AG09309 (cell line): ENCODE results near the gene ABCB11.

Experiments
- DNase-seq: peaks from one replicate; pipeline ENCODE4 v3.0.0-alpha.2; 2010; ENCODE audit warnings: low read depth
- H3K4me3 ChIP-seq: 2 replicates; pipeline ENCODE4 v1.5.1; 2011; ENCODE audit warnings: mild to moderate bottlenecking, low read depth, low read length, moderate library complexity; ENCODE audit not compliant: control insufficient read depth
- TF ChIP-seq, protein P1 (sequence below): IDR thresholded peaks from 2 replicates; pipeline ENCODE4 v1.5.1; 2011; ENCODE audit warnings: mild to moderate bottlenecking, low read depth, low read length, inconsistent platforms; ENCODE audit not compliant: insufficient read depth, control insufficient read depth; ENCODE audit errors: missing control alignments

ABCB11 gene

DNA sequence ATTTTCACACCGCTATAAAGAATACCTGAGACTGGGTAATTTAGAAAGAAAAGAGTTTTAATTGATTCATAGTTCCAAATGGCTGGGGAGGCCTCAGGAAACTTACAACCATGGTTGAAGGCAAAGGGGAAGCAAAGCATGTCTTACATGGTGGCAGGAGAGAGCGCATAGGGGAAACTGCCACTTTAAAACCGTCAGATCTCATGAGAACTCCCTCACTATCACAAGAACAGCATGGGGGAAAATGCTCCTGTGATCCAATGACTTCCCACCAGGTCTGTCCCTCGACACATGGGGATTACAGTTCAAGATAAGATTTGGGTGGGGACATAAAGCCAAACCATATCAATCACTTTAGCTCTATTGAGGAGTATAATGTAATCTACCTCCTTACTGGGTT lies 53.5 kb downstream of the ABCB11 start:
- H3K4me3 ChIP-seq: no peak overlapping the region
- DNase-seq: no peak
- TF ChIP-seq, protein P1, sequence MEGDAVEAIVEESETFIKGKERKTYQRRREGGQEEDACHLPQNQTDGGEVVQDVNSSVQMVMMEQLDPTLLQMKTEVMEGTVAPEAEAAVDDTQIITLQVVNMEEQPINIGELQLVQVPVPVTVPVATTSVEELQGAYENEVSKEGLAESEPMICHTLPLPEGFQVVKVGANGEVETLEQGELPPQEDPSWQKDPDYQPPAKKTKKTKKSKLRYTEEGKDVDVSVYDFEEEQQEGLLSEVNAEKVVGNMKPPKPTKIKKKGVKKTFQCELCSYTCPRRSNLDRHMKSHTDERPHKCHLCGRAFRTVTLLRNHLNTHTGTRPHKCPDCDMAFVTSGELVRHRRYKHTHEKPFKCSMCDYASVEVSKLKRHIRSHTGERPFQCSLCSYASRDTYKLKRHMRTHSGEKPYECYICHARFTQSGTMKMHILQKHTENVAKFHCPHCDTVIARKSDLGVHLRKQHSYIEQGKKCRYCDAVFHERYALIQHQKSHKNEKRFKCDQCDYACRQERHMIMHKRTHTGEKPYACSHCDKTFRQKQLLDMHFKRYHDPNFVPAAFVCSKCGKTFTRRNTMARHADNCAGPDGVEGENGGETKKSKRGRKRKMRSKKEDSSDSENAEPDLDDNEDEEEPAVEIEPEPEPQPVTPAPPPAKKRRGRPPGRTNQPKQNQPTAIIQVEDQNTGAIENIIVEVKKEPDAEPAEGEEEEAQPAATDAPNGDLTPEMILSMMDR: no peak

- no peak for DNase-seq
- H3K4me3 ChIP-seq: no peak overlapping the region
- TF ChIP-seq, protein P1: no peak
Observed at GRCh38 chr2:168976034-168976654, 55.0 kb downstream of the ABCB11 start.

GRCh38 chr2:168974428-168974827 lies 56.7 kb downstream of the ABCB11 start:
- TF ChIP-seq, protein P1: no peak
- no peak overlapping the region for H3K4me3 ChIP-seq
- no peak for DNase-seq

DNA sequence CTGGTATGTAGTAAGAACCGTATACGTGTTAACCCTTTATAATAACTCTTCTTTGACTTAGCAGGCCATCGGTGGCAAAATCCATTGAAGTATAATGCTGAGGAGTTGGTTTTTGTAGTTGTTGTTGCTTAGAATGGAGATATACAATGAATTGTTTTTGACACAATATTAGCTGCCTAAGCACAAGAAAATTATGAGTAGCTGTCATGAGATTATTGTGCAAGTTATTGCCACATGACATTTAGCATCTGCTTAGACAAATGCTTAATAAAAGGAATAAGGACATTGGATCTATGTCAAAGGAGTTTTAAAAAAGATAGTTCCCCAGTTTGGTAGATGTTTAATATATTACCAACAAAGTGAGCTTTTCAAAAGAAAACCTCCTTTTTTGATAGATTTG lies 59.9 kb downstream of the ABCB11 start:
- H3K4me3 ChIP-seq: no peak overlapping the region
- TF ChIP-seq, protein P1: no peak

GRCh38 chr2:168970711-168971233 lies 60.4 kb downstream of the ABCB11 start:
- TF ChIP-seq, protein P1: no peak
- no peak for DNase-seq
- H3K4me3 ChIP-seq: no peak overlapping the region

More for the DNA sequence above, 59.9 kb downstream of the ABCB11 start:
- DNase-seq: no peak

DNA sequence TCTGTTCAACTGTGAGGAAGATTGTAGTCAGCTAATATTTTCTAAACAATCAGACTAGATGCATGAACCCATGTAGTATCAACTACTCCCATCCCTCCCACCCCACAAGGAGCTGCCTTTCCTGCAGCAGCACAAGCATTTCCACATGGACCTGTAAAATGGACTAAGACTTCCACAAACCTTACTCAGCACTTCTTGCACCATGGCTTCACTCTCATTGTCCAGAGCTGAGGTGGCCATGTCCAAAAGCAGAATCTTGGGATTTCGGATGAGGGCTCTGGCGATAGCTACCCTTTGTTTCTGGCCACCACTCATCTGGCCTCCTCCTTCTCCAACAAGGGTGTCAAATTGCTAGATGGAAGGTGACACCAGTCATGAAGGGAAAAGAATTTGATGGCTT lies 61.3 kb downstream of the ABCB11 start:
- DNase-seq: no peak
- TF ChIP-seq, protein P1: no peak
- no peak overlapping the region for H3K4me3 ChIP-seq

- H3K4me3 ChIP-seq: no peak overlapping the region
- no peak for DNase-seq
- TF ChIP-seq, protein P1: no peak
Observed at GRCh38 chr2:168968342-168968741, 62.8 kb downstream of the ABCB11 start.
